Epithelial cell of proximal tubule (primary cell): ENCODE measurements around the gene PLK1. TPM values are rescaled to one million over a fixed set of nuclear protein-coding genes. Genes with fewer than 3 reads are reported as not detected.

Experiments used
- DNase-seq: peaks from one replicate; pipeline ENCODE4 v3.0.0-alpha.2; 2011; ENCODE audit warnings: low read depth
- H3K4me3 ChIP-seq: 2 replicates; pipeline ENCODE4 v1.5.1; 2011; ENCODE audit warnings: low read depth, mild to moderate bottlenecking, low read length
- total RNA-seq: library from RNA; depleted of rRNA; stranded (reverse); fragments of >200 nt; gene quantifications from 2 replicates; pipeline ENCODE4 v1.2.3, GENCODE V29; 2015
- TF ChIP-seq, protein P1 (sequence below): conservative IDR thresholded peaks from 2 replicates; pipeline ENCODE4 v1.5.1; 2012; ENCODE audit warnings: low read depth, mild to moderate bottlenecking, low read length

Gene PLK1
- total RNA-seq, 1 donor from 2014 or later, result 92.5 TPM

DNA sequence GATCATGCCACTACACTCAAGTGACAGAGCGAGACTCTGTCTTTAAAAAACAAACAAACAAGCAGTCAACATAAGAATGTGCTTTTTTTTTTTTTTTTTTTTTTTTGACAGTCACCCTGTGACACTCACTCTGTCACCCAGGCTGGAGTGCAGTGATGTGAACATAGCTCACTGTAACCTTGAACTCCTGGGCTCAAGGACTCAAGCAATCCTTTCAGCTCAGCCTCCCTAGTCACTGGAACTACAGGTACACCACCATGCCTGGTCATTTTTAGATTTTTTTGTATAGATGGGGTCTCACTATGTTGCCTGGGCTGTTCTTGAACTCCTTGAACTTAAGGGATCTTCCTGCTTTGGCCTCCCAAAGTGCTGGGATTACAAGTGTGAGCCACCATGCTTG lies 60.8 kb downstream of the PLK1 start:
- DNase-seq, result no peak
- TF ChIP-seq, protein P1, sequence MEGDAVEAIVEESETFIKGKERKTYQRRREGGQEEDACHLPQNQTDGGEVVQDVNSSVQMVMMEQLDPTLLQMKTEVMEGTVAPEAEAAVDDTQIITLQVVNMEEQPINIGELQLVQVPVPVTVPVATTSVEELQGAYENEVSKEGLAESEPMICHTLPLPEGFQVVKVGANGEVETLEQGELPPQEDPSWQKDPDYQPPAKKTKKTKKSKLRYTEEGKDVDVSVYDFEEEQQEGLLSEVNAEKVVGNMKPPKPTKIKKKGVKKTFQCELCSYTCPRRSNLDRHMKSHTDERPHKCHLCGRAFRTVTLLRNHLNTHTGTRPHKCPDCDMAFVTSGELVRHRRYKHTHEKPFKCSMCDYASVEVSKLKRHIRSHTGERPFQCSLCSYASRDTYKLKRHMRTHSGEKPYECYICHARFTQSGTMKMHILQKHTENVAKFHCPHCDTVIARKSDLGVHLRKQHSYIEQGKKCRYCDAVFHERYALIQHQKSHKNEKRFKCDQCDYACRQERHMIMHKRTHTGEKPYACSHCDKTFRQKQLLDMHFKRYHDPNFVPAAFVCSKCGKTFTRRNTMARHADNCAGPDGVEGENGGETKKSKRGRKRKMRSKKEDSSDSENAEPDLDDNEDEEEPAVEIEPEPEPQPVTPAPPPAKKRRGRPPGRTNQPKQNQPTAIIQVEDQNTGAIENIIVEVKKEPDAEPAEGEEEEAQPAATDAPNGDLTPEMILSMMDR, result no peak
- no peak overlapping the region for H3K4me3 ChIP-seq

Other genes starting within 250 kb of the PLK1 start
- 6.9 and 9.9 TPM in 2 replicates for gene COG7, start 225.7 kb upstream of the PLK1 start, total RNA-seq
- gene GGA2, start 168.4 kb upstream of the PLK1 start, total RNA-seq, result 30.8 and 39.3 TPM in 2 replicates
- gene EARS2, start 121.5 kb upstream of the PLK1 start, total RNA-seq, result 39.7 and 41.6 TPM in 2 replicates
- gene UBFD1, start 121.2 kb upstream of the PLK1 start, total RNA-seq, result 90.1 and 125 TPM in 2 replicates
- 98.7 and 137 TPM in 2 replicates for gene NDUFAB1, start 82.6 kb upstream of the PLK1 start, total RNA-seq
- 8.5 and 13.4 TPM in 2 replicates for gene PALB2, start 37.6 kb upstream of the PLK1 start, total RNA-seq
- gene DCTN5, start 37.4 kb upstream of the PLK1 start, total RNA-seq, result 32.6 and 36.8 TPM in 2 replicates
- 0.35 and 0.58 TPM in 2 replicates for gene ERN2, start 34.3 kb downstream of the PLK1 start, total RNA-seq
- gene CHP2, start 76.1 kb downstream of the PLK1 start, total RNA-seq, result not detected in 2 replicates
- not detected in 2 replicates for gene PRKCB, start 157.1 kb downstream of the PLK1 start, total RNA-seq